ENCODE data around the gene RABAC1.
"Not testable (repeated sequence)": the region's sequence is repeated elsewhere in the genome, so short reads cannot be mapped to it uniquely, and the experiment has no call there.

RABAC1 gene

GRCh38 chr19:41947091-41947490 is 12.0 kb downstream of the RABAC1 start:
- no peak for DNase-seq (ENCODE audit: low read depth in 2 of 2)

- no peak for DNase-seq (ENCODE audit: low read depth in 2 of 2)
Observed at GRCh38 chr19:41945135-41945766, 13.9 kb downstream of the RABAC1 start.

- DNase-seq (ENCODE audit: low read depth in 2 of 2): no peak
Observed at GRCh38 chr19:41944336-41944735, 14.8 kb downstream of the RABAC1 start.

- no peak for DNase-seq (ENCODE audit: low read depth in 2 of 2)
Observed at GRCh38 chr19:41941410-41942202, 17.5 kb downstream of the RABAC1 start.

GRCh38 chr19:41940731-41941409 is 18.3 kb downstream of the RABAC1 start:
- no peak for DNase-seq (ENCODE audit: low read depth in 2 of 2)

- DNase-seq (ENCODE audit: low read depth in 2 of 2): no peak
Observed at GRCh38 chr19:41939861-41940730, 19.0 kb downstream of the RABAC1 start.

- not testable (repeated sequence) for DNase-seq (ENCODE audit: low read depth in 2 of 2)
Observed at GRCh38 chr19:41939209-41939608, 19.9 kb downstream of the RABAC1 start.

GRCh38 chr19:41937525-41938468 is 21.3 kb downstream of the RABAC1 start:
- DNase-seq (ENCODE audit: low read depth in 2 of 2): no peak

- DNase-seq (ENCODE audit: low read depth in 2 of 2): no peak
Observed at GRCh38 chr19:41936961-41937360, 22.2 kb downstream of the RABAC1 start.

- no peak for DNase-seq (ENCODE audit: low read depth in 2 of 2)
Observed at GRCh38 chr19:41936416-41936850, 22.7 kb downstream of the RABAC1 start.

GRCh38 chr19:41935760-41936415 is 23.2 kb downstream of the RABAC1 start:
- DNase-seq (ENCODE audit: low read depth in 2 of 2): no peak

GRCh38 chr19:41934849-41935374 is 24.2 kb downstream of the RABAC1 start:
- DNase-seq (ENCODE audit: low read depth in 2 of 2): peak; percentile 10 to 21

- no peak for DNase-seq (ENCODE audit: low read depth in 2 of 2)
Observed at GRCh38 chr19:41933693-41934426, 25.3 kb downstream of the RABAC1 start.

GRCh38 chr19:41932720-41933332 is 26.3 kb downstream of the RABAC1 start:
- no peak for DNase-seq (ENCODE audit: low read depth in 2 of 2)

GRCh38 chr19:41932259-41932719 is 26.8 kb downstream of the RABAC1 start:
- DNase-seq (ENCODE audit: low read depth in 2 of 2): no peak

- DNase-seq (ENCODE audit: low read depth in 2 of 2): no peak
Observed at GRCh38 chr19:41930926-41931592, 28.1 kb downstream of the RABAC1 start.

- no peak for DNase-seq (ENCODE audit: low read depth in 2 of 2)
Observed at GRCh38 chr19:41930322-41930722, 28.8 kb downstream of the RABAC1 start.

GRCh38 chr19:41929536-41930071 is 29.5 kb downstream of the RABAC1 start:
- DNase-seq (ENCODE audit: low read depth in 2 of 2): no peak

All from fibroblast of skin of left quadriceps (primary cell).